GM21390 (cell line): Measurements from ENCODE around the gene DNAH6.

Experiments used
- ATAC-seq: cut with Tn5 transposase; IDR thresholded peaks from one replicate; pipeline ENCODE4 v1.9.1; 2021; ENCODE audit not compliant: unreplicated experiment

Gene DNAH6

DNA sequence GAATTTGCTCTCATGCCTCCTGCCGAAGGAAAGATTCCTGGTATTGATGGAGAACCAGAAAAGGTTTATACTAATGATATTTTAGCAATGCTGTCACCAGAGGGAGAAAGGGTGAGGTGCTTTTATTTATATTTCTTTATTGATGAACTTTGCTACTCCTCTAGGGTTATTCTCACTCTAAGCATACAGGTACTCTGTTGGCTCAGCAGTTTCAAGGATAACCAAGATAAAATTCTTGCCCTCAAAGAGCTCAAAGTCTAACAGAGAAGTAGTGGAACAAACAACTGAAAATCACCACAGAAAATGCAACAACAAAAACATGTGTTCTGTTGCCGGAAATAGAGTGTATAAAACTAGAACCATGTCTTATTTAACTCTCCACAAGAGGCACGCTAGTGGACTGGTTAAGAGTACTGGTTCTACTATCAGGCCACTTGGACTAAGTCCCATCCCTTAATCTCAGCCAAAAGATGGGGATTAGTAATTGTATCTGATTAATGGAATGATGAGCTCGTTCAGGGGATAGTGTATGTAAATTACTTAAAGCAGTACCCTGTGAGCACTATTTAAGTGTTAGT lies 103.6 kb downstream of the DNAH6 start:
- no peak for ATAC-seq

- ATAC-seq = no peak
Measured at GRCh38 chr2:84628486-84628885, 112.2 kb downstream of the DNAH6 start.

GRCh38 chr2:84629550-84629949 lies 113.3 kb downstream of the DNAH6 start:
- ATAC-seq = no peak

GRCh38 chr2:84631047-84631446 lies 114.7 kb downstream of the DNAH6 start:
- peak; percentile 71 for ATAC-seq

- no peak for ATAC-seq
Measured at GRCh38 chr2:84631985-84632384, 115.7 kb downstream of the DNAH6 start.

DNA sequence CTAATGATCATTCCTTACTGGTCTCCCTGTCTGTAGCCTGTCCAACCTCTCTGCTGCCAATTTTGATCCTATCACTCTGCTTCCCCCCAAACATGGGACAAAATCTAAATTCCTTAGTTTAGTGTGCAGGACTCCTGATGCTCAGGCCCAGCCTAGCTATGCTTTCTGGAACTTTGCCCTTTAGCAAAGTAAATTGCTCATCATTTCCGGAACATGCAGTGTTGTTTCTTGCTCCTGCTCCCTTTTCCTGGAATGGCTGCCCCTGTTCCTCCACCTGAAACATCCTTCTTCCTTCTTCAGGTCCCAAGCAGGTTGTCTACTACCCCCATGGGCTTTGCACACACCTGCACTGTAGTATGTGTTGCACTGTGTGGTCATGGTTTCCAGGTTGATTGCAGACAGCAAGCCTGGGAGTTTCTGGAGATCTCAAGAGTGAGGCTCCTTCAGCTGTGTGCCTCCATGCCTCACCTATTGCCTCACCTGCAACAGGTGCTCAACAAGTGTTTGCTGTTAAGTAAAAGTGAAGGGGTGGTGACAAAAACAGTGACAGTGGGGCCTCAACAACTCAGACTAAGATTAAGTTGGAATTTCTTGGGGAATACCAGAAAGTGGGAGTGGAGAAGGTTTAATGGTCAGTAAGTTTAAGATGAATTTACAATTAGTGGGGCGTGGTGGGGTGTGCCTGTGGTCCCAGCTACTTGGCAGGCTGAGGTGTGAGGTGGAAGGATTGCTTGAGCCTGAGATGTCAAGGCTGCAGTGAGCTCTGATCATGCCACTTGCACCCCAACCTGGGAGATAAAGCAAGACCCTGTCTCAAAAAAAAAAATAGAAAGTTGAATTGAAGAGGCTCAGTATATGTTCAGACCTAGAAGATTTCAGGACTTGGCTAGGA lies 120.0 kb downstream of the DNAH6 start:
- ATAC-seq = no peak

DNA sequence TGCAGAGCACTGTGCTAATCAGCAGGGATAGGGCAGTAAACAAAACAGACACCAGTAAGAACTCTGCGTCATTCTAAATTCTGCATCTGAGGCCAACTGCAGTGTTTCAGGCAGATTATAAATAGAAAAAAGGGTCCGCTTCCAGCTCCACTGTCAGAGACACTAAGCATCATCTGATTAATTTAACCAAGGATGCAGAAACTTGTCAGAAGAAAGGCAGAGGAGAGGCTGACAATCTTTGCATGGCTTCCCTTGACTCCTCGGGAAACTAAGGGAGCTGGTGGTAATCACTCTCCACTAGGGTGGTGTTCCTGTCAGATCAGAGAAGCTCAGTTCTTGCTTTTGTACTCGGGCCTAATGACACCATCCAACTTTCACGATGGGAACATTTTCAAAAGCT lies 123.5 kb downstream of the DNAH6 start:
- no peak for ATAC-seq

GRCh38 chr2:84640411-84640810 lies 124.1 kb downstream of the DNAH6 start:
- no peak for ATAC-seq

GRCh38 chr2:84641021-84641420 lies 124.7 kb downstream of the DNAH6 start:
- ATAC-seq = no peak

- ATAC-seq = no peak
Measured at GRCh38 chr2:84643991-84644390, 127.7 kb downstream of the DNAH6 start.

DNA sequence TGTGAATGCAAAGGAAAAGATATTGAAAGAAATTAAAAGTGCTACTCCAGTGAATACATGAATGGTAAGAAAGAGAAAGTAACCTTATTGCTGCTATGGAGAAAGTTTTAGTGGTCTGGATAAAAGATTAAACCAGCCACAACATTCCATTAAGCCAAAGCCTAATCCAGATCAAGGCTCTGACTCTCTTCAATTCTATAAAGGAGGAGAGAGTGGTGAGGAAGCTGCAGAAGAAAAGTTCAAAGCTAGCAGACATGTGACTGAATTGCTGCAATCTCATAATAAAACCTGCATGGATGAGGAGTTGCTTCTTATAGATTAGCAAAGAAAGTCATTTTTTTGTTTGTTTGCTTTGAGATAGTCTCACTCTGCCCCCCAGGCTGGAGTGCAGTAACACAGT lies 130.2 kb downstream of the DNAH6 start:
- ATAC-seq = no peak

- no peak for ATAC-seq
Measured at GRCh38 chr2:84647267-84647666, 131.0 kb downstream of the DNAH6 start.

GRCh38 chr2:84649058-84649457 lies 132.8 kb downstream of the DNAH6 start:
- ATAC-seq = no peak

- ATAC-seq = no peak
Measured at GRCh38 chr2:84649487-84650142, 133.3 kb downstream of the DNAH6 start.

- no peak for ATAC-seq
Measured at GRCh38 chr2:84652431-84652830, 136.1 kb downstream of the DNAH6 start.

DNA sequence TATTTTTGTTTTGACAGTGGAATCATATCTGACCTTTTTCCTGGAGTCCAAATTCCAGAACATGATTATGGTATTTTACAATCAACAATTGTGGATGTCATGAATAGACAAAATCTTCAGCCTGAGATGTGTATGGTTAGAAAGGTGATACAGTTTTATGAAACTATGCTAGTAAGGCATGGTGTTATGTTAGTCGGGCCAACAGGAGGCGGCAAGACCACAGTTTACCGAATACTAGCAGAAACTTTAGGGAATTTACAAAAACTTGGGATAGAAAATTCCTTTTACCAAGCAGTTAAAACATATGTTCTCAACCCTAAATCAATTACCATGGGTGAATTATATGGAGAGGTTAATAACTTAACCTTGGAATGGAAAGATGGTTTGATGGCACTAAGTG lies 137.0 kb downstream of the DNAH6 start:
- ATAC-seq = no peak

DNA sequence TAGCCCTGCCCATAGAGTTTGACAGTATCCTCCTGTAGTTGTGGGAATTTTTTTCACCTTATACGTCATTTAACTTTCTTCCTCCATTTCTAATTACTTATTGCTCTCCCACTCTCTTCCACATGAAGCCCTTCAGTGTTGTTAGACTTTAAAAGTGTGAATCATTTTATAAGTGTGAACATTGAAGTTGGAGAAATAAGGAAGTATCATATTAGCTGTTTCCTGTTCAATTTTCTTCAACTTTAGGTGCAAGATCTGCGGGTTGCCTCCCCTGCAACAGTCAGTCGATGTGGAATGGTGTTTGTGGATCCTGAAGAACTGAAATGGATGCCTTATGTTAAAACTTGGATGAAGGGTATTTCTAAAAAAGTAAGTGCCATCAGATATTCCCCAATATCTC lies 138.1 kb downstream of the DNAH6 start:
- no peak for ATAC-seq

DNA sequence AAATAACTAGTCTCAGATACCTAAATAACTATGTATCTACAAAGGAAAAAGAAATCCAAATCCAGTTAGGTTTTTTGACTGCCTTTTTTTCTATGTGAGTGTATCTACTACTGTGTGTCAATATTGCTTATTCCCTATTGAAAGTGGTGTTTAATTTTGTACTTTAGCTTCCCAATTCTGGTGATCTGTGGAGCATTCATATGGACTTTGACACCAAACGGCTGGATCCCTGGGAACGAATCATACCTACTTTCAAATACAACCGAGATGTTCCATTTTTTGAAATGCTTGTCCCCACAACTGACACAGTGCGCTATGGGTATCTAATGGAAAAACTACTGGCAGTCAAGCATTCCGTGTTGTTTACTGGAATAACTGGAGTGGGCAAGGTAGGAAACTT lies 152.8 kb downstream of the DNAH6 start:
- ATAC-seq = no peak

DNA sequence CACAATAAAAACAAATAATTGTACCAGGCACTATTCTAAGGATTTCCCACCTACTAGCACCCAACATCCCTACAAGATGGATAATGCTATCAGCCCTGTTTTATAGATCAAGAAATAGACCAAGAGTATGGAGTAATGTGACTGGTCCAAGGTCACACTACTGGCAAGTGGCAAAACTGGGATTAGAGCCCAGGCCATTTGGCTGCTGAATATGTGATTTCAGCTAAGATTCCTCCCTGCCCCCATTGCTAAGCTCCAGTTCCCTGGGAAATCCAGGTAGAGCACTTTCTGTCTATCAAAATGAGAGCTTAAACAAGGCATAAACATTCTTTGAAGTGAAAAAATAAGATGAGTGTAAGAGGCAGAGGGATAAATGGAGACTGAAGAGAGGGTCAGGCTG lies 157.8 kb downstream of the DNAH6 start:
- ATAC-seq = no peak

DNA sequence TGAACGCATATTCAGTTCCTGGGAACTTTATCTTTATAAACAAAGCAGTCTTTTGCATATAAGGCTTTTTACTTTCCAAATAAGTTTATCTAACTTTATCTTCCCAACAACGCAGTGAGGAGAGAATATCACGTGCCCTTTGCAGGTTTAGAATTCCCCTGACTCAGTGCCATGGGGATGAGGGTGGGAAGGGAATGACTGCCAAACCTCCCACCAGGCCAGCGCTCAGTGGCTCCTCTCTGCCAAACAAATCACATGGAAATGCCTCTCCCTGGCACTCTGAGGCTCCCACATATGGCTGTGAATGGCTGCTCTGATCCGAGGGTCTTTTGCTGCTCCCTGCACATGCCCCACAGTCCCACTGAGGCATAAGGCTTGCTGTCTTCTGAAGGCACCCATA lies 158.3 kb downstream of the DNAH6 start:
- no peak for ATAC-seq

- ATAC-seq = no peak
Measured at GRCh38 chr2:84676295-84676694, 160.0 kb downstream of the DNAH6 start.

- no peak for ATAC-seq
Measured at GRCh38 chr2:84678214-84678613, 161.9 kb downstream of the DNAH6 start.
